Measurements from ENCODE around the gene EPN1. TPM values are rescaled to one million over a fixed set of nuclear protein-coding genes. Genes with fewer than 3 reads are reported as not detected.

Gene EPN1
- total and polyA plus RNA-seq, 2 of the 13 experiments (the other 11 are each of a cell fraction or from before 2014, with no cell fraction given), result 28.9 to 31.7 TPM

GRCh38 chr19:55640043-55640576 lies 34.9 kb upstream of the EPN1 start (continued):
- TF ChIP-seq PHF5A (CRISPR knock-in tag; IDR thresholded peaks at IDR 0.05; ENCODE audit: low read depth, unreplicated experiment) (no peak), ZBTB44 (CRISPR knock-in tag; IDR thresholded peaks at IDR 0.05) (no peak), ZSCAN20 (CRISPR knock-in tag; IDR thresholded peaks at IDR 0.05; ENCODE audit: borderline replicate concordance) (no peak), ZNF546 (CRISPR knock-in tag; conservative IDR thresholded peaks at IDR 0.05) (no peak), SP4 (CRISPR knock-in tag; IDR thresholded peaks at IDR 0.05) (no peak), HNRNPUL1 (IDR thresholded peaks at IDR 0.05; ENCODE audit: low read depth, low read length) (no peak), MEIS1 (CRISPR knock-in tag; IDR thresholded peaks at IDR 0.05; ENCODE audit: borderline replicate concordance) (no peak), ZNF703 (CRISPR knock-in tag; IDR thresholded peaks at IDR 0.05; ENCODE audit: borderline replicate concordance) (no peak), AGO1 (IDR thresholded peaks at IDR 0.05; ENCODE audit: low read depth, low read length, poor library complexity, severe bottlenecking) (no peak), ZBTB33 (CRISPR knock-in tag; IDR thresholded peaks at IDR 0.05) (peak; percentile 92), ZNF138 (CRISPR knock-in tag; IDR thresholded peaks at IDR 0.05; ENCODE audit: low read depth) (no peak), ZUFSP (CRISPR knock-in tag; IDR thresholded peaks at IDR 0.05; ENCODE audit: borderline replicate concordance) (no peak), RARA (CRISPR knock-in tag; IDR thresholded peaks at IDR 0.05) (no peak), NFIC (IDR thresholded peaks at IDR 0.05; ENCODE audit: low read length) (no peak), ZBTB7A (CRISPR knock-in tag; IDR thresholded peaks at IDR 0.05) (no peak), PCBP1 (IDR thresholded peaks at IDR 0.05; ENCODE audit: borderline replicate concordance, low read depth, low read length) (no peak), JUN (CRISPR knock-in tag; IDR thresholded peaks at IDR 0.05) (no peak), ZFP1 (CRISPR knock-in tag; IDR thresholded peaks at IDR 0.05) (no peak), FOXK2 (IDR thresholded peaks at IDR 0.05) (no peak), ZNF639 (CRISPR knock-in tag; conservative IDR thresholded peaks at IDR 0.05) (no peak), ZNF446 (CRISPR knock-in tag; IDR thresholded peaks at IDR 0.05) (no peak), CCDC6 (CRISPR knock-in tag; IDR thresholded peaks at IDR 0.05) (no peak), ZNF33B (CRISPR knock-in tag; IDR thresholded peaks at IDR 0.05) (no peak), TEAD2 (CRISPR knock-in tag; IDR thresholded peaks at IDR 0.05) (no peak), IRF9 (CRISPR knock-in tag; IDR thresholded peaks at IDR 0.05; ENCODE audit: borderline replicate concordance) (no peak; the same call in 1 of the 2 replicates)
